ENCODE data around the gene FTO.

- TF ChIP-seq CTCF (IDR thresholded peaks at IDR 0.05 in 4 of 5, conservative IDR thresholded peaks at IDR 0.05 in 1 of 5) (no peak), POLR2A (IDR thresholded peaks at IDR 0.05) (no peak)
Measured at GRCh38 chr16:53829186-53829747, 125.3 kb downstream of the FTO start.

All from gastrocnemius medialis (tissue), 4 donors.